Measurements from ENCODE around the gene LLCFC1. TPM values are rescaled to one million over a fixed set of nuclear protein-coding genes. Genes with fewer than 3 reads are reported as not detected.

LLCFC1 gene
- total and polyA plus RNA-seq, 2 experiments from 2014 or later = not detected

DNA sequence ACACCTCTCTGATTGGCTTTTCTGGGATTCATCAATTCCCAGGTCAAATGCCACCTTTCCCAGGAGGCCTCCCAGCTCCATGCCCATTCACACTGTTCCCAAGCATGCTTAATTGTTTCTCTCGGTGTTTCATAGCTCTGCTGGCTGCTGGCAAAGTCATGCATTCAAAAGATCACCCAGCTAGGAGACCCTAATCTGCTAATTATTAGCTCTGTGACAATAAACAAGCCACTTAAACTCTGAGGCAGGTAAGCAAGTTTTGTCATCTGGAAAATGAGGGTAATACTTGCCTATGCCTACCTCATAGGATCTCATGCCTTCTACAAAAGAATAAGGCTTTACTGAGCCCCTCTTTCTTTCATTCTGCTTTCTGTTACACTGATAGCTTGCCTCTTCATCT lies 23.7 kb downstream of the LLCFC1 start:
- H2AFZ ChIP-seq = no peak overlapping the region; the same call in 1 of the 2 replicates
- H3K4me1 ChIP-seq (ENCODE audit: insufficient read depth) = peaks cover 20% of the 10 kb centered on the region
- H3K27ac ChIP-seq (ENCODE audit: low read depth) = no peak overlapping the region
- H3K4me2 ChIP-seq = no peak overlapping the region
- H3K27me3 ChIP-seq (ENCODE audit: insufficient read depth) = no peaks in the 10 kb centered on the region
- no peaks in the 10 kb centered on the region for H4K20me1 ChIP-seq (replicated peaks; ENCODE audit: insufficient read depth)
- ATAC-seq (no peak), DNase-seq (ENCODE audit: low spot score) (no peak)
- Mint-ChIP-seq H3K9me3 (no peaks in the 10 kb centered on the region; the same call in 2 of the 3 replicates), H3K27me3 (ENCODE audit: insufficient read depth, low read depth, poor library complexity) (peaks cover 6% of the 10 kb centered on the region), H3K4me1 (peaks cover 29% of the 10 kb centered on the region), H3K4me3 (no peak overlapping the region), H3K27ac (no peak overlapping the region), H3K36me3 (ENCODE audit: low read depth) (peaks cover 4% of the 10 kb centered on the region; the same call in 1 of the 3 replicates)
- H3K9me2 ChIP-seq (ENCODE audit: insufficient read depth) = peaks cover 19% of the 10 kb centered on the region
- no peaks in the 10 kb centered on the region for H3K79me2 ChIP-seq (replicated peaks; ENCODE audit: insufficient read depth)
- no peak for TF ChIP-seq ZNF114 (CRISPR knock-in tag; IDR thresholded peaks at IDR 0.05)
- TF ChIP-seq, protein P1, sequence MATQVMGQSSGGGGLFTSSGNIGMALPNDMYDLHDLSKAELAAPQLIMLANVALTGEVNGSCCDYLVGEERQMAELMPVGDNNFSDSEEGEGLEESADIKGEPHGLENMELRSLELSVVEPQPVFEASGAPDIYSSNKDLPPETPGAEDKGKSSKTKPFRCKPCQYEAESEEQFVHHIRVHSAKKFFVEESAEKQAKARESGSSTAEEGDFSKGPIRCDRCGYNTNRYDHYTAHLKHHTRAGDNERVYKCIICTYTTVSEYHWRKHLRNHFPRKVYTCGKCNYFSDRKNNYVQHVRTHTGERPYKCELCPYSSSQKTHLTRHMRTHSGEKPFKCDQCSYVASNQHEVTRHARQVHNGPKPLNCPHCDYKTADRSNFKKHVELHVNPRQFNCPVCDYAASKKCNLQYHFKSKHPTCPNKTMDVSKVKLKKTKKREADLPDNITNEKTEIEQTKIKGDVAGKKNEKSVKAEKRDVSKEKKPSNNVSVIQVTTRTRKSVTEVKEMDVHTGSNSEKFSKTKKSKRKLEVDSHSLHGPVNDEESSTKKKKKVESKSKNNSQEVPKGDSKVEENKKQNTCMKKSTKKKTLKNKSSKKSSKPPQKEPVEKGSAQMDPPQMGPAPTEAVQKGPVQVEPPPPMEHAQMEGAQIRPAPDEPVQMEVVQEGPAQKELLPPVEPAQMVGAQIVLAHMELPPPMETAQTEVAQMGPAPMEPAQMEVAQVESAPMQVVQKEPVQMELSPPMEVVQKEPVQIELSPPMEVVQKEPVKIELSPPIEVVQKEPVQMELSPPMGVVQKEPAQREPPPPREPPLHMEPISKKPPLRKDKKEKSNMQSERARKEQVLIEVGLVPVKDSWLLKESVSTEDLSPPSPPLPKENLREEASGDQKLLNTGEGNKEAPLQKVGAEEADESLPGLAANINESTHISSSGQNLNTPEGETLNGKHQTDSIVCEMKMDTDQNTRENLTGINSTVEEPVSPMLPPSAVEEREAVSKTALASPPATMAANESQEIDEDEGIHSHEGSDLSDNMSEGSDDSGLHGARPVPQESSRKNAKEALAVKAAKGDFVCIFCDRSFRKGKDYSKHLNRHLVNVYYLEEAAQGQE (IDR thresholded peaks at IDR 0.05; ENCODE audit: unreplicated experiment) = no peak
- no peak for TF ChIP-seq EZH2phosphoT487 (IDR thresholded peaks at IDR 0.05; ENCODE audit: unreplicated experiment)
- TF ChIP-seq ZNF331 (CRISPR knock-in tag; IDR thresholded peaks at IDR 0.05; ENCODE audit: low read depth) = no peak
- TF ChIP-seq CREB1 (CRISPR knock-in tag; IDR thresholded peaks at IDR 0.05; ENCODE audit: low read depth) = no peak
- TF ChIP-seq, protein P2, sequence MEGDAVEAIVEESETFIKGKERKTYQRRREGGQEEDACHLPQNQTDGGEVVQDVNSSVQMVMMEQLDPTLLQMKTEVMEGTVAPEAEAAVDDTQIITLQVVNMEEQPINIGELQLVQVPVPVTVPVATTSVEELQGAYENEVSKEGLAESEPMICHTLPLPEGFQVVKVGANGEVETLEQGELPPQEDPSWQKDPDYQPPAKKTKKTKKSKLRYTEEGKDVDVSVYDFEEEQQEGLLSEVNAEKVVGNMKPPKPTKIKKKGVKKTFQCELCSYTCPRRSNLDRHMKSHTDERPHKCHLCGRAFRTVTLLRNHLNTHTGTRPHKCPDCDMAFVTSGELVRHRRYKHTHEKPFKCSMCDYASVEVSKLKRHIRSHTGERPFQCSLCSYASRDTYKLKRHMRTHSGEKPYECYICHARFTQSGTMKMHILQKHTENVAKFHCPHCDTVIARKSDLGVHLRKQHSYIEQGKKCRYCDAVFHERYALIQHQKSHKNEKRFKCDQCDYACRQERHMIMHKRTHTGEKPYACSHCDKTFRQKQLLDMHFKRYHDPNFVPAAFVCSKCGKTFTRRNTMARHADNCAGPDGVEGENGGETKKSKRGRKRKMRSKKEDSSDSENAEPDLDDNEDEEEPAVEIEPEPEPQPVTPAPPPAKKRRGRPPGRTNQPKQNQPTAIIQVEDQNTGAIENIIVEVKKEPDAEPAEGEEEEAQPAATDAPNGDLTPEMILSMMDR (conservative IDR thresholded peaks at IDR 0.05; ENCODE audit: low read depth in 2 of 2) = no peak
- TF ChIP-seq NANOG (IDR thresholded peaks at IDR 0.05; ENCODE audit: borderline replicate concordance) = no peak
- TF ChIP-seq, protein P3, sequence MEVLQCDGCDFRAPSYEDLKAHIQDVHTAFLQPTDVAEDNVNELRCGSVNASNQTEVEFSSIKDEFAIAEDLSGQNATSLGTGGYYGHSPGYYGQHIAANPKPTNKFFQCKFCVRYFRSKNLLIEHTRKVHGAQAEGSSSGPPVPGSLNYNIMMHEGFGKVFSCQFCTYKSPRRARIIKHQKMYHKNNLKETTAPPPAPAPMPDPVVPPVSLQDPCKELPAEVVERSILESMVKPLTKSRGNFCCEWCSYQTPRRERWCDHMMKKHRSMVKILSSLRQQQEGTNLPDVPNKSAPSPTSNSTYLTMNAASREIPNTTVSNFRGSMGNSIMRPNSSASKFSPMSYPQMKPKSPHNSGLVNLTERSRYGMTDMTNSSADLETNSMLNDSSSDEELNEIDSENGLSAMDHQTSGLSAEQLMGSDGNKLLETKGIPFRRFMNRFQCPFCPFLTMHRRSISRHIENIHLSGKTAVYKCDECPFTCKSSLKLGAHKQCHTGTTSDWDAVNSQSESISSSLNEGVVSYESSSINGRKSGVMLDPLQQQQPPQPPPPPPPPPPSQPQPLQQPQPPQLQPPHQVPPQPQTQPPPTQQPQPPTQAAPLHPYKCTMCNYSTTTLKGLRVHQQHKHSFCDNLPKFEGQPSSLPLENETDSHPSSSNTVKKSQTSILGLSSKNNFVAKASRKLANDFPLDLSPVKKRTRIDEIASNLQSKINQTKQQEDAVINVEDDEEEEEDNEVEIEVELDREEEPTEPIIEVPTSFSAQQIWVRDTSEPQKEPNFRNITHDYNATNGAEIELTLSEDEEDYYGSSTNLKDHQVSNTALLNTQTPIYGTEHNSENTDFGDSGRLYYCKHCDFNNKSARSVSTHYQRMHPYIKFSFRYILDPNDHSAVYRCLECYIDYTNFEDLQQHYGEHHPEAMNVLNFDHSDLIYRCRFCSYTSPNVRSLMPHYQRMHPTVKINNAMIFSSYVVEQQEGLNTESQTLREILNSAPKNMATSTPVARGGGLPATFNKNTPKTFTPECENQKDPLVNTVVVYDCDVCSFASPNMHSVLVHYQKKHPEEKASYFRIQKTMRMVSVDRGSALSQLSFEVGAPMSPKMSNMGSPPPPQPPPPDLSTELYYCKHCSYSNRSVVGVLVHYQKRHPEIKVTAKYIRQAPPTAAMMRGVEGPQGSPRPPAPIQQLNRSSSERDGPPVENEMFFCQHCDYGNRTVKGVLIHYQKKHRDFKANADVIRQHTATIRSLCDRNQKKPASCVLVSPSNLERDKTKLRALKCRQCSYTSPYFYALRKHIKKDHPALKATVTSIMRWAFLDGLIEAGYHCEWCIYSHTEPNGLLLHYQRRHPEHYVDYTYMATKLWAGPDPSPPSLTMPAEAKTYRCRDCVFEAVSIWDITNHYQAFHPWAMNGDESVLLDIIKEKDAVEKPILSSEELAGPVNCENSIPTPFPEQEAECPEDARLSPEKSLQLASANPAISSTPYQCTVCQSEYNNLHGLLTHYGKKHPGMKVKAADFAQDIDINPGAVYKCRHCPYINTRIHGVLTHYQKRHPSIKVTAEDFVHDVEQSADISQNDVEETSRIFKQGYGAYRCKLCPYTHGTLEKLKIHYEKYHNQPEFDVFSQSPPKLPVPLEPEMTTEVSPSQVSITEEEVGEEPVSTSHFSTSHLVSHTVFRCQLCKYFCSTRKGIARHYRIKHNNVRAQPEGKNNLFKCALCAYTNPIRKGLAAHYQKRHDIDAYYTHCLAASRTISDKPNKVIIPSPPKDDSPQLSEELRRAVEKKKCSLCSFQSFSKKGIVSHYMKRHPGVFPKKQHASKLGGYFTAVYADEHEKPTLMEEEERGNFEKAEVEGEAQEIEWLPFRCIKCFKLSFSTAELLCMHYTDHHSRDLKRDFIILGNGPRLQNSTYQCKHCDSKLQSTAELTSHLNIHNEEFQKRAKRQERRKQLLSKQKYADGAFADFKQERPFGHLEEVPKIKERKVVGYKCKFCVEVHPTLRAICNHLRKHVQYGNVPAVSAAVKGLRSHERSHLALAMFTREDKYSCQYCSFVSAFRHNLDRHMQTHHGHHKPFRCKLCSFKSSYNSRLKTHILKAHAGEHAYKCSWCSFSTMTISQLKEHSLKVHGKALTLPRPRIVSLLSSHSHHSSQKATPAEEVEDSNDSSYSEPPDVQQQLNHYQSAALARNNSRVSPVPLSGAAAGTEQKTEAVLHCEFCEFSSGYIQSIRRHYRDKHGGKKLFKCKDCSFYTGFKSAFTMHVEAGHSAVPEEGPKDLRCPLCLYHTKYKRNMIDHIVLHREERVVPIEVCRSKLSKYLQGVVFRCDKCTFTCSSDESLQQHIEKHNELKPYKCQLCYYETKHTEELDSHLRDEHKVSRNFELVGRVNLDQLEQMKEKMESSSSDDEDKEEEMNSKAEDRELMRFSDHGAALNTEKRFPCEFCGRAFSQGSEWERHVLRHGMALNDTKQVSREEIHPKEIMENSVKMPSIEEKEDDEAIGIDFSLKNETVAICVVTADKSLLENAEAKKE (CRISPR knock-in tag; IDR thresholded peaks at IDR 0.05) = no peak
- no peak for TF ChIP-seq POLR2AphosphoS5 (IDR thresholded peaks at IDR 0.05; ENCODE audit: low read depth)
- TF ChIP-seq, protein P4, sequence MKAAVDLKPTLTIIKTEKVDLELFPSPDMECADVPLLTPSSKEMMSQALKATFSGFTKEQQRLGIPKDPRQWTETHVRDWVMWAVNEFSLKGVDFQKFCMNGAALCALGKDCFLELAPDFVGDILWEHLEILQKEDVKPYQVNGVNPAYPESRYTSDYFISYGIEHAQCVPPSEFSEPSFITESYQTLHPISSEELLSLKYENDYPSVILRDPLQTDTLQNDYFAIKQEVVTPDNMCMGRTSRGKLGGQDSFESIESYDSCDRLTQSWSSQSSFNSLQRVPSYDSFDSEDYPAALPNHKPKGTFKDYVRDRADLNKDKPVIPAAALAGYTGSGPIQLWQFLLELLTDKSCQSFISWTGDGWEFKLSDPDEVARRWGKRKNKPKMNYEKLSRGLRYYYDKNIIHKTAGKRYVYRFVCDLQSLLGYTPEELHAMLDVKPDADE (IDR thresholded peaks at IDR 0.05) = no peak
- TF ChIP-seq JUNB (IDR thresholded peaks at IDR 0.05; ENCODE audit: unreplicated experiment) = no peak
- TF ChIP-seq STAT1 (IDR thresholded peaks at IDR 0.05; ENCODE audit: unreplicated experiment) = no peak
- no peak for TF ChIP-seq EZH2 (IDR thresholded peaks at IDR 0.05; ENCODE audit: low read depth, unreplicated experiment)
- H3F3A ChIP-seq (replicated peaks; ENCODE audit: low read depth) = no peaks in the 10 kb centered on the region
- H3K36me3 ChIP-seq (ENCODE audit: insufficient read depth) = no peaks in the 10 kb centered on the region
- no peak overlapping the region for H3K4me3 ChIP-seq

Measured in GM23338 (cell line).